OCI-LY7 (cell line): ENCODE measurements around the gene EPB41L4B. TPM values are rescaled to one million over a fixed set of nuclear protein-coding genes. Genes with fewer than 3 reads are reported as not detected.

Experiments
- BruUV-seq: library from RNA; stranded (reverse); fragments of 400-500 nt; replicated peaks from 2 replicates; lab custom pipeline; 2021; lab: Mats Ljungman, UMichigan
- CTCF ChIA-PET: fragments of 300-600 bp; sonication (Branson Sonifier 250); formaldehyde crosslinking; loops from one replicate; lab custom pipeline; 2022; ENCODE audit warnings: antibody characterized with exemption; ENCODE audit not compliant: unreplicated experiment; lab: Charles Lee
- POLR2A ChIA-PET: fragments of 300-600 bp; sonication (Branson Sonifier 250); formaldehyde crosslinking; loops from one replicate; lab custom pipeline; 2022; ENCODE audit warnings: antibody characterized with exemption; lab: Charles Lee
- DNase-seq: peaks from one replicate; pipeline ENCODE4 v3.0.0-alpha.2; 2015; ENCODE audit warnings: low spot score
- H2AFZ ChIP-seq: fragments of 200-600 bp; sonication (generic), shearing (Covaris generic); 2 replicates; pipeline ENCODE4 v1.6.1; 2014; ENCODE audit warnings: mild to moderate bottlenecking, antibody characterized with exemption, low read length, moderate library complexity
- H3K27ac ChIP-seq: fragments of 200-600 bp; sonication (generic); 2 replicates; pipeline ENCODE4 v1.5.1; 2014; ENCODE audit warnings: mixed run types, low read depth, mild to moderate bottlenecking, moderate library complexity, low read length, inconsistent platforms; ENCODE audit not compliant: poor library complexity, severe bottlenecking
- H3K36me3 ChIP-seq: fragments of 200-600 bp; sonication (generic); 2 replicates; pipeline ENCODE4 v1.6.1; 2014; ENCODE audit warnings: mild to moderate bottlenecking, antibody characterized with exemption, low read length, moderate library complexity, mixed read lengths; ENCODE audit not compliant: insufficient read depth
- H3K4me1 ChIP-seq: fragments of 200-600 bp; sonication (generic); 2 replicates; pipeline ENCODE4 v1.5.1; 2014; ENCODE audit warnings: mild to moderate bottlenecking, low read length; ENCODE audit not compliant: insufficient read depth, poor library complexity, severe bottlenecking
- H3K4me2 ChIP-seq: fragments of 200-600 bp; sonication (generic); 2 replicates; pipeline ENCODE4 v1.6.1; 2014; ENCODE audit warnings: mild to moderate bottlenecking, low read length
- H3K4me3 ChIP-seq: fragments of 200-600 bp; sonication (generic); 2 replicates; pipeline ENCODE4 v1.5.1; 2014; ENCODE audit warnings: mild to moderate bottlenecking, low read depth, low read length; ENCODE audit not compliant: poor library complexity, severe bottlenecking
- H3K79me2 ChIP-seq: fragments of 200-600 bp; sonication (generic); 2 replicates; pipeline ENCODE4 v1.6.1; 2016; ENCODE audit warnings: low read depth, mild to moderate bottlenecking, low read length, moderate library complexity, mixed read lengths; ENCODE audit not compliant: insufficient read depth
- H3K9me2 ChIP-seq: fragments of 200-600 bp; sonication (generic); 2 replicates; pipeline ENCODE4 v1.6.1; 2016; ENCODE audit warnings: mild to moderate bottlenecking, low read length, mixed read lengths; ENCODE audit not compliant: insufficient read depth
- H3K9me3 ChIP-seq: fragments of 200-600 bp; sonication (generic); 2 replicates; pipeline ENCODE4 v1.6.1; 2014; ENCODE audit warnings: mild to moderate bottlenecking, mixed run types, low read length, mixed read lengths
- H4K20me1 ChIP-seq: fragments of 200-600 bp; sonication (generic); 2 replicates; pipeline ENCODE4 v1.6.1; 2014; ENCODE audit warnings: mild to moderate bottlenecking, antibody characterized with exemption, low read length, moderate library complexity, mixed read lengths; ENCODE audit not compliant: insufficient read depth
- CTCF ChIP-seq: fragments of 200-600 bp; sonication (generic); conservative IDR thresholded peaks from 2 replicates; pipeline ENCODE4 v1.5.1; 2014; ENCODE audit warnings: mild to moderate bottlenecking, antibody characterized with exemption, low read length, moderate library complexity, mixed read lengths
- EZH2phosphoT487 ChIP-seq: fragments of 200-600 bp; sonication (generic); IDR thresholded peaks from 2 replicates; pipeline ENCODE4 v1.6.1; 2018; ENCODE audit warnings: low read depth, borderline replicate concordance, mild to moderate bottlenecking, mixed run types, antibody characterized with exemption, low read length, moderate library complexity, mixed read lengths
- intact Hi-C: fragments of 100-400 bp; cut with micrococcal nuclease; formaldehyde crosslinking; loops from one replicate; pipeline ENCODE4 v1.10.0; 2022; ENCODE audit not compliant: unreplicated experiment
- total RNA-seq, 2 experiments: library from RNA; depleted of rRNA in 1 of 2; stranded (reverse); fragments of >200 nt in 1 of 2; shearing (Covaris generic) in 1 of 2; gene quantifications; 2 replicates each; pipeline ENCODE4 v1.2.3, GENCODE V29; 2014 to 2022

EPB41L4B gene
- total RNA-seq, 2 experiments from 2014 or later, result 0.29 TPM; not detected in 1

GRCh38 chr9:109149722-109150121 is 171.1 kb downstream of the EPB41L4B start:
- no peak overlapping the region for H3K27ac ChIP-seq
- no peak overlapping the region for H3K4me2 ChIP-seq
- TF ChIP-seq CTCF (no peak), EZH2phosphoT487 (no peak)
- H3K9me3 ChIP-seq, result peaks cover 12% of the 10 kb centered on the region
- H3K9me2 ChIP-seq, result no peaks in the 10 kb centered on the region
- H4K20me1 ChIP-seq, result no peaks in the 10 kb centered on the region
- H2AFZ ChIP-seq, result no peak overlapping the region
- H3K4me1 ChIP-seq, result no peaks in the 10 kb centered on the region
- intact Hi-C loops, result no loop called here
- ChIA-PET CTCF (no interaction called here), POLR2A (no interaction called here)
- H3K36me3 ChIP-seq, result no peaks in the 10 kb centered on the region
- no peak for DNase-seq
- BruUV-seq, result no TSS peak
- no peaks in the 10 kb centered on the region for H3K79me2 ChIP-seq
- H3K4me3 ChIP-seq, result no peak overlapping the region

GRCh38 chr9:109149089-109149488 is 171.8 kb downstream of the EPB41L4B start:
- ChIA-PET CTCF (no interaction called here), POLR2A (no interaction called here)
- Histone ChIP-seq H3K4me1 (no peaks in the 10 kb centered on the region), H2AFZ (no peak overlapping the region), H3K79me2 (no peaks in the 10 kb centered on the region), H3K27ac (no peak overlapping the region), H4K20me1 (no peaks in the 10 kb centered on the region), H3K4me2 (no peak overlapping the region), H3K36me3 (no peaks in the 10 kb centered on the region), H3K9me2 (no peaks in the 10 kb centered on the region), H3K4me3 (no peak overlapping the region), H3K9me3 (peaks cover 12% of the 10 kb centered on the region)
- no peak for DNase-seq
- BruUV-seq, result no TSS peak
- intact Hi-C loops, result no loop called here
- no peak for TF ChIP-seq EZH2phosphoT487
- no peak for TF ChIP-seq CTCF

- Histone ChIP-seq H3K4me2 (no peak overlapping the region), H3K27ac (no peak overlapping the region), H3K4me3 (no peak overlapping the region), H4K20me1 (no peaks in the 10 kb centered on the region), H3K4me1 (no peaks in the 10 kb centered on the region), H3K9me2 (no peaks in the 10 kb centered on the region), H2AFZ (no peak overlapping the region), H3K9me3 (no peaks in the 10 kb centered on the region), H3K36me3 (no peaks in the 10 kb centered on the region), H3K79me2 (no peaks in the 10 kb centered on the region)
- BruUV-seq, result no TSS peak
- CTCF ChIA-PET, result no interaction called here
- intact Hi-C loops, result no loop called here
- POLR2A ChIA-PET, result no interaction called here
- no peak for DNase-seq
- TF ChIP-seq CTCF (no peak), EZH2phosphoT487 (no peak)
Measured at GRCh38 chr9:109145051-109145450, 175.8 kb downstream of the EPB41L4B start.
